Fibroblast of skin of back (primary cell): ENCODE measurements around the gene MCTP2.

ENCODE experiments used
- DNase-seq: peaks from one replicate; pipeline ENCODE4 v3.0.0-alpha.2; 2013

Gene MCTP2

DNA sequence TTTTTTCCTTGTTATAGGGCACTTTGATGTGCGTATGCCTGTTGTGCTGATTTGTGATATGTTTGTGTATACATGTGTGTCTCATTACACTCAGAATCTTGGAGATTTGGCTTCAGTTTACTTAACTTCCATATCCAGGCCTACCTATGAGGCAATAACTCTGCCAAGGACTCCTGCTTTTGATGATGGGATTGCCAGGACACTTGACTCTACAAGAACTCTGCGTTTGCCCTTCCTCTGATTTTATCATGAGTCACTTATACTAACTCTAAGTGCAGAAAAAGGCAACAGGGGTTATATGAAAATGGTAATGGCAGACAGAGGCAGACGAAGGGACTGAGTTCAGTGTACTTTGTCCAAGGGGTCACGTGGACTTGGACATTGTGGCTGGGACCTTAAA lies 33.6 kb downstream of the MCTP2 start:
- no peak for DNase-seq

DNA sequence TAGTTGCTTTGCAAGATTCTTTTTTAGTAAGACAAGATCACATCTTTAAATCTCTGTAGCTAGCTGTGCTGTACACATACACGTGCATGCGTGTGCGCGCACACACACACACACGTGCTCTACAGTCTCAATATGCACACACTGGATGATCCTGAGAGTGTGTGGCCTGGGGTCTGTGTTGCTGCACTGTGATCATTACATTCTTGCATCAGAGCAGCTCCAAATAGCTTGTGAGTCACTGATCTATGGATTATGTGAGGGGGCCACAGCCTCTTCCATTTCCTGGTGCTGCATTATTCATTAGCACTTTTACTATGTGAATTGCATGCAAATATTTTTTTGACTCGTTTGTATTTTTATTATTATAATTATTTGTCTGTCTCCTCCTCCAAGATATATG lies 34.6 kb downstream of the MCTP2 start:
- DNase-seq, result no peak

DNA sequence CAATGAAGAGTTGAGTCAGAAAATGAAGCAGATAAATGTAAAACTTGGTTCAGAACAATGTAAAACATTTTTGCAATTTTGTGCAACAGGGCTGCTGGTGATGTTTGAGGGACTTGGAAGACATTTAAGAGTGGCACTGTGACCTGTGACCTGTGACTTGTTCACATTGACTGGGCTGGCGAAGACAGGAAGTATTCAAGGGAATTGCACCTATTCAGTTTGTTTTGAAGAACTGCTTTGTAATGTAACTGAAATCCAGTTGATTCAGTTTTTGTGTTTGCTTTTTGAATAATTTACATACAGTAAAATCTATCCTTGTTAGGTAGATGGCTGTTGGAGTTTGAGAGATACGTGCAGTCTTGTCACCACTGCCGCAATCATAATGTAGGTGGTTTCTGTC lies 35.4 kb downstream of the MCTP2 start:
- no peak for DNase-seq

DNA sequence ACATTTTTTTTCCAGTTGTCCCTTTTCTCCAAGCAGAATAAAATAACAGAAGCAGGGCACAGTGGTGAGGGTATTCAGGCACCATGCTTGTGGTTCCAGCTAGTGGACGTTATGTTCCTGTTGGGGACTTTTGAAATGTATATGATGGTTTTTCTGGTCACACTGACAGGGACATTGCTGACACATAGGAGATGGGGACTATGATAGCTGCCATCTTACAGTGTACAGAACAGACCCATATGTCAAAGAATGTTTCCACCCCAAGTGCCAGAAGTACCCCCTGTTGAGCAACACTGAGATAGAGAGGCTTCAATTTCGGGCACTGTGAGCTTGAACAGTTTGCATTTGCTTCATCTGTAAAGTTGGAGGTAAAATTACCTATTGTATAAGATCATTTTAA lies 38.6 kb downstream of the MCTP2 start:
- DNase-seq, result no peak

DNA sequence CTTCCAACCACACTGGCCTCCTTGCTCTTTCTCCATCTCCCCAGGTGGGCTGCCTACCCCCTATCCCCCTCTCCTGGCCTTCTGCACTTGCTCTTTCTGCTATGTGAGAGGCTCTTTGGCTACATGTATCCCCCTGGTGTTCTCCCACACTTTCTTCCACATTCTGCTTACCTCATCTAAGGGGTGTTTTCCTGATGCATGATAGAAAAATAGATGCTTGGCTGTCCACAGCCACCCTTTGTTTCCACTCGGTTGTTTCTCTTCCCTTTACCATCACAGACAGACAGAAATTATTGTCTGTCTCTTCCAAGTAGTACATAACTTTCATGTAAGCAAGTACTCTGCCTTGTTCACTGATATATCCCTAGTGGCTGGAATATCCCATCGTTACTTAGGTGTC lies 39.2 kb downstream of the MCTP2 start:
- no peak for DNase-seq

DNA sequence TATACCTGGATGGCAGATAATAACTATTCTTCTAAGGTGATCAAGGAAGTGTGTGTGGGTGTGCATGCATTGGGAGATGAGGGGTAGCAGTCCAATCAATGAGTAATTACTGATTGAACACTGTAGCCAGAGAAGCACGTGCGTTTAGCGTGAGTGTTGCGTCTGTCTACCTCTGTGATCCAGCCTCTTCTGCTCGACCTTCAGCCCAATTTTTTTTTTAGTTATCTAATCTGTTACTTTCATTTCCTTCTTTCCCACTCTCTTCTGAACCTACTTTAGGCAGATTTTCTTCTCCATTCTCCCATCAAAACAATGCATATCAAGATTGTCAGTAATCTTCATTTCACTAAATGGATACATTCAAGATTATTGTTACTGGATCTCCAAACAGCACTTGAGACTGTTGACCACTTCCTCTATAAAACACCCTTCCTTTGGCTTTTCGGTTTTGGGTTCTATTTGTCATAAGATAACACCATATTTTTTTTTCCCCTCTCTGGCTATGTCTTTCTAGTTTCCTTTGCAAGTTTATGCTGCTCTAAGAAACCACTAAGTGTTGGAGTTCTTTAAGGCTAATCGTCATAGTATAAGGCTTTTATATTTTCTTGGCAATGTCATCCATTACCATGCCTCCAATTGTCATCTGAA lies 41.0 kb downstream of the MCTP2 start:
- no peak for DNase-seq

DNA sequence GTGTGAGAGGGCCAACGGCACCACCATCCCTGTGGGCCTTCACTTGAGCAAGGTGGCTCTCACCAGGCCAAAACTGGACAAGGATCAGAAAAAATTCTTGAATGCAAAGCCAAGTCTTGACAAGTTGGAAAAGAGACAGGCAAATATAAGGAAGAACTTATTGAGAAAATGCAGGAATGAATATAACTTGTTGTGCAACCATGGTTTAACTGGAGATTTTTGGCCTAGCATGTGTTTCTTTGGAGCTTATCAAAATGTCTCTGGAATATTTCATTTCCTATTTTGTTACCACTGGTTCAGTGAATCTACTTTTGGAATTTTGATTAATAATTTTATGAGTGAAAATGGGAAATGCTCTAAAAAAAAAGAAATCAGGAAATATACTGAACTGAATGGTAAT lies 42.5 kb downstream of the MCTP2 start:
- no peak for DNase-seq

DNA sequence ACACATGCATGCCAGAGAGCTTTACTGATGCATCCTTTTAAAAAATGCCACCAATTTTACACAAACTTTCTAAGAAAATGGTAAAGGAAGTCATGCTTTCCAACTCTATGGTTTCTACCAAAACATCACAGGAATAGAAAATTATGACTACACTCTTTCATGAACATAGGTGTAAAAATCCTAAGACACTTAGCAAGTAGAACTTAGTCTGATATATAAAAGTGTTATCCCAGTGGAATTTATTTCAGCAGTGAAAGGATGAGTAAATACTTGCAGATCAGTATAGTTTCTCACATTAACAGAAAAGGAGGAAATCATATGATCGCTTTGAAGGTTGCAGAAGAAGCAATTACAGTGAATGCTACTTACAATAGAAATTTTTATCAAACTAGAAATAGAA lies 43.4 kb downstream of the MCTP2 start:
- no peak for DNase-seq

DNA sequence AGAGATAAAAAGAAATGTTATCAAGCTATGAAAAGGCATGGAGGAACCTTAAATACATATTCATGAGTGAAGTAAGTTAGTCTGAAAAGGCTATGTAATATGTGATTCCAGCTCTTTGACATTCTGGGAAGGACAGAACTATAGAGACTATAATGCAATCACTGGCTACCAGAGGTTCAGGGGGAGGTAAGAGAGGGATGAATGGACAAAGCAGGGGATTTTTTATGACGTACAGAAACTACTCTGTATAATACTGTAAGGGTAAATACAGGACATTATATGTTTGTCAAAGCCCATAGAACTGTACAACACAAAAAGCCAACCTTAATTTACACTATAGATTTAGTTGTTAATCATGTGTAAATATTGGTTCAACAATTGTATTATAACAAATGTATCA lies 46.1 kb downstream of the MCTP2 start:
- DNase-seq, result no peak

DNA sequence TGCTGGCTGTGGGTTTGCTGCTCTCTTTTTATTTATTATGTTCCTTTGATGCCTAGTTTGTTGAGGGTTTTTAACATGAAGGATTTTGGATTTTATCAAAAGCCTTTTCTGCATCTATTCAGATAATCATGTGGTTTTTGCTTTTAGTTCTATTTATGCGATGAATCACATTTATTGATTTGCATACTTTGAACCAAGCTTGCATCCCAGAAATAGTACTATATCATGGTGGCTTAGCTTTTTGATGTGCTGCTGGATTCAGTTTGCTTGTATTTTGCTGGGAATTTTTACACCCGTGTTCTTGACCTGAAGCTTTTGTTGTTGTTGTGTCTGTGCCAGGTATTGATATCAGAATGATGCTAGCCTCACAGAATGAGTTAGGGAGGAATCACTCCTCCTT lies 48.4 kb downstream of the MCTP2 start:
- no peak for DNase-seq

DNA sequence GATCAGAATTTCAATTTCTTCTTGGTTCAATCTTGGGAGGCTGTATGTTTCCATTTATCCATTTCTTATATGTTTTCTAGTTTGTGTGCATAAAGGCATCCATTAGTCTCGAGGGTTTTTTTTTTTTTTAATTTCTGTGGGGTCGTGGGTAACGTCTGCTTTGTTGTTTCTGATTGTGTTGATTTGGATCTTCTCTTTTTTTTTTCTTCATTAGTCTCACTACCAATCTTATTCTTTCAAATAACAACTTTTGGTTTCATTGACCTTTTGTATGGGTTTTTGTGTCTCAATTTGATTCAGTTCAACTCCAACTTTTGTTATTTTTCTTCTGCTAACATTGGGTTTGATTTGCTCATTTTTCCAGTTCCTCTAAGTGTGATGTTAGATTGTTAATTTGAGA lies 48.9 kb downstream of the MCTP2 start:
- DNase-seq, result no peak

DNA sequence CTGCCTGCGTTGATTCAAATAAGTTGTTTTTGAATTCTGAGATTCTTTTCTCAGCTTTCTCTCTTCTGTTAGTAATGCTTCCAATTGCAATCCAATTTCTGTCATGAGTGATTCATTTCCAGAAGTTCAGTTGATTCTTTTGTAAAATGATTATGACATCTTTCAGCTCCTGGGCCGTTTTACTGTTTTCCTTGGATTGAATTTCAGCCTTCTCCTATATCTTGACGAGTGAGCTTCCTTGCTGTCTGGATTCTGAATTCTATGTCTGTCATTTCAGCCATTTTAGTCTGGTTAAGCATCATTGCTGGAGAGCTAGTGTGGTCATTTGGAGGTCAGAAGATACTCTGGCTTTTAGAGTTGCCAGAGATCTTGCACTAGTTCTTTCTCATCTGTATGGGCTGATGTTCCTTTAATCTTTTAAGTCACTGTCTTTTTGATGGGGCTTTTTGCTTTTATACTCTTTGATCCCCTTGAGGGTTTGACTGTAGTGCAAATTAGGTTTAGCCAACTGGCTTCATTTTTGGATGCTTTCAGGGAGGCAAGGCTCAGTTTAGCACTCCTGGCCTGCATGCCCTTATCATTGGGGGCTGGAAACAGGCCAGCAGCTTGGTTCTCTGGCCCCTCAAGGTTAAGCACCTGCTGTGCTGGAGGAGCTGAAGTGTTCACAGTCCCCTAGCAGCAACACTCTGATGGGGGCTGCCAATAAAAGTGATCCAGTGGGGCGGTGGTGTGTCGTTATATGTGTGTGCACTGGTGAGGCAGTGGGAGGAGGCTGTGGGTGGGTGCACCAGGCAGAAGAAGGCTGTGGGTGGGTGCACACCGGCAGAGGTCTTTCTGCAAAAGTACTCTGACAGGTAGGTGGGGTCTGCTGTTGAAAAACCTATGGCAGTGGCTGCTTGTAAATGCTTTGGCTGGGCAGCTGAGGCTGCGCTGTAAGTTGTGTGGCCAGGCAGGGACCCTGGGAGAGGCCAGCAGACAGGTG lies 51.2 kb downstream of the MCTP2 start:
- DNase-seq, result no peak

DNA sequence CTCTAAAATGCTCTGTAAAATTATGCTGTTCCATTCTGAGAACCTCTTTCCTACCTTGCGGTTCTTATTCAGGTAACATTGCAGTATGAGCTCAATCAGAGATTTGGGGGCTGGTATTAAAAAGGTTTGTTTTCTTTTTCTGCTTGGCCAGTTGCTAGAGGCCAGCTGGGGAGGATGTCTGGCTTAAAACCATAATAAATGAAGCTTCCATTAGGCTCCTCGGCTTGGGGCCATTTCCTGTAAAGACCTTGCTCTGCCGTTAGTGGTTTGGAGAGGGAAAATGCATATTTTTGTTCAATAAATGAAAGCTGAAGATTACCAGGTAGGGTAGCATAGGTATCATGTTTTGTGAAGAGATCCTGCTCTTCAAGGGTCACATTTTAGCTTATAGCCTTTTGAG lies 55.2 kb downstream of the MCTP2 start:
- no peak for DNase-seq

DNA sequence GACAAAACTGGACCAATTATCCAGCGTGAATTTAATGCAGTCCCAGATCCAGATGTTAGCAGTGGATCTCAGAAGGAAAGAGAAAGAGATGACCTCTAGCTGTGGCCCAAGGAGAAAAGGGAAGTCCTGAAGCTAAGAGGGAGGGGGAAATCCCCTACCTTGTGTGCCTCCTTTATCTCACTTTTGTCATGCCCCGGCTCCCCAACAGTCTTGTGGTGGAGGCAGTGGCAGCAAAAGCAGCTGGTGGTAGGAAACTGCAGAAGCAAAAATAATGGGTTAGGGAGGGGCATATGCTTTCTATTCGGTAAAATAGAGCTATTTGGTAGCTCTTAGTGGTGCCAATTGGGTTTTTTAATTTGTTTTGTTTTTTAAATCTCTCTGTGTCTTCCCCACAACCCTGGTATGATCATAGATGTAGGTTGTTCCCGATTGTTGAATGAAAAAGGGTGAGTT lies 56.5 kb downstream of the MCTP2 start:
- DNase-seq, result no peak

DNA sequence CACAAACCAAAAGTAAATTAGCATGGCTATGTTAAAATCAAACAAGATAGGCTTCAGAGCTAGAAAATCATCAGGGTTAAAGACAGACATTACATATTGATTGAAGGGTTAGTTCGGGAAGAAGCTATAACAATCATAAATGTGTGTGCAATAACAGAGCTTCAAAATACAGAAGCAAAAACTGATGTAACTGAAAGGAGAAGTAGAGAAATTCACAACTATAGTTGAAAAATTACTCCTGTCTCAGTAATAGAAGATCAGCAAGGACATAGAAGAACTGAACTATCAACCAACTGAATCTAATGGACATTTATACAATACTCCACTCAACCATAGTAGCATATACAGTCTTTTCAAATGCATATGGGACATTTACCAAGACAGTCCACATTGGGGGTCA lies 59.4 kb downstream of the MCTP2 start:
- no peak for DNase-seq

DNA sequence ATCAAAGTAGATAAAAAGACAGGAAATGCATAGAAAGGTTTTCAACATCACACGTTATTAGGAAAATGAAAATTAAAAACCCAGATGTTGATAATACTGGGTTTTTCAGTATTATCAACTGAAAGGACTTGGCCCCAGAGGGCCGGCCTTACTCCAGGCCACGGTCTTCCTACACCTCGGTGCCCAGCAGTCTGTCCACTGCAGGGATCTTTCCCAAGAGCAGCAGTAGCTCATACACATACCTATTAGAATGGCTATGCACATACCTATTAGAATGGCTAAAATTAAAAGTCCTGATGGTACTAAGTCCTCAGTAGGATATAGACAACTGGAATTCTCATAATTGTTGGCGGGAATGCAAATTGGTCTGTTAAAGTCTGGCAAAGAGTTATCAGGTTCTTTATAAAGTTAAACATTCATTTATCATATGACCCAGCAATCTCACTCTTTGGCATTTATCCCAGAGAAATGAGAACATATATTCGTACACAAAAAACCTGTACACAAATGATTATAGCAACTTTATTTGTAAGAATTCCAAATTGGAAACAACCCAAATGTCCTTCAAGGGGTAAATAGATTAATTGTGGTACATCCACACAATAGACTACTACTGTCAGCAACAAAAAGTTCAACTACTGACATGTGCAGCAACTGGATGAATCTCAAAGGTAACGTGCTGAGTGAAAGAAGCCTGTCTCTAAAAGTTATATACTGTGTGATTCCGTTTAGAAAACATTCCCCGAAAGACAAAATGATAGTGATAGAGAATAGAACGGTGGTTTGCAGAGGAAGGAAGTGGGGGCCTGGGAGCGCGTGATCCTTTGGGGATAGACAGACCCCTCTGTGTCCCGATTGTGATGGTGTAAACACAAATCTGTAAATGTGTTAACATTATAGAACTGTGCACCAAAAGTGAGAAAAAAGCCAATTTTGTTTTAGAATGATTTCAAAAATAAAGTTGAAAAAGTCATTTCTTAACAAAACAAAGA lies 62.3 kb downstream of the MCTP2 start:
- DNase-seq, result no peak

DNA sequence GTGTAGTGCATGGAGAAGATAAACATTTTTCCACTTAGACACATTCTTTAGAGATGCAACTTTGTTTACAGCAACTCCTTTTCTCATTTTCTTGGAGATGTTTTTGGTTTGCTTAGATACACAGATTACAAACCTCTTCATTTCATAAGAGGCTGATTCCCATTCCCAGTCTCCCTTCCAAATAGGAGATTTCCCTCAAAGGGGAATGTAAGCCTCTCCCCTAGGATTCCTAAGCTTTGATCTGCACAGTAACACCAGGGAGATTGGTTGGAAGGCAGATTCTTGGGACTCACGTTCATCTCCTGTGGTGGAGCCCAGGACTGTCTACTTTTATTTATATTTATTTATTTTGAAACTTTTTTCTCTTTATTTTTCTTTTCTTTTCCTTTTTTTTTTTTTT lies 63.2 kb downstream of the MCTP2 start:
- no peak for DNase-seq

DNA sequence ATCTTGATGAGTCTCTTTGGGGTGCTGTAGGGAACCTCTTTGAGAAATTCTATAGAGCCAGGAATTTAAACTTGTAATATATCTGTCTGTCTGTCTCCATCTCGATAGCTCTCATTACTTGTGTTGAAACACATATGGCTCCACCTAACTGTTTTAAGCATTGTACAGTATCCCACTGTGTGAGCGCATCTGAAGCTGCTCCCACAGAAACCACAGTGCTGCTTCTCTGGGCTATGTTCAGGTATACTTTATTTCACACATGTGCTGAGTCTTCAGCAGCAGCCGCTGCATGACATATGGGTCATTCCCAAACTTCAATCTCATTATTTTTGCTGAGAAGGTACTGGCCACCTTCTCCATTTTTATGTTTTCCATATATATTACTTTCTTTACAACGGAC lies 63.9 kb downstream of the MCTP2 start:
- no peak for DNase-seq

DNA sequence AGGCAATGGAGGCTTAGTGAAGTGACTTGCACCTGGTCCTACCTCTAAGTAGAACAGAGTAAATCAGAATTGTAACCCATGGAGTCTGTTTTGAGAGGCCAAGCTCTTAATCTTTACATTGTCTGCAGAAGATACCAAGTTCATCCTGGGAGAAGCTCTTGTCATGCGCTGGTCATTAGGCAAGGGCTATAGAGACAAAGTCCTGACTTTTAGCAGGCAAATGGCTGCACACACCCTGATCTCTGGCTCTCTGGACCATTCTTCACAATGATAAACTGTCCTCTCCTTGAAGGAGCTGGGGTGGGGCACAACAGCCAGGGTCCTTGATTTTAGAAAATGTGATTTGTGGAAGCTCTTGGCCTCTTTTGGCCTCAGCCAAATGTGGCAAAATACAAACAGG lies 65.4 kb downstream of the MCTP2 start:
- DNase-seq, result no peak

DNA sequence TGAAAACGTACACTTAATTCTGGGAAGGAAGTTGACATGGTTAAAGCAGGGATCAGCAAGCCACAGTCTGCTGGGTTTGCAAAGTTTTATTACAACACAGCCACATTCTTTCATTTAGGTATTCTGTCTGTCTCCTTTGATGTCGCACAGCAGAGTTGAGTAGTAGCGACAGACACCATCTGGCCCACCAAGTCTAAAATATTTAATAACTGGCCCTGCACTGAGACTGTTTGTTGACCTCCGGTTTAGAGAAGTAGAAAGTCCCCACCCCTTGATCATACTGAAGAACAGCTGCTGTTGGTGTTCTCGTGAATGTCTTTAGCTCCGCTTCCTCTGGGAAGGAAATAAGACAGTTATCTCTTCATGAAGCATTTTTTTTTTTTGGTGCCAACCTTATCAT lies 66.2 kb downstream of the MCTP2 start:
- DNase-seq, result no peak

DNA sequence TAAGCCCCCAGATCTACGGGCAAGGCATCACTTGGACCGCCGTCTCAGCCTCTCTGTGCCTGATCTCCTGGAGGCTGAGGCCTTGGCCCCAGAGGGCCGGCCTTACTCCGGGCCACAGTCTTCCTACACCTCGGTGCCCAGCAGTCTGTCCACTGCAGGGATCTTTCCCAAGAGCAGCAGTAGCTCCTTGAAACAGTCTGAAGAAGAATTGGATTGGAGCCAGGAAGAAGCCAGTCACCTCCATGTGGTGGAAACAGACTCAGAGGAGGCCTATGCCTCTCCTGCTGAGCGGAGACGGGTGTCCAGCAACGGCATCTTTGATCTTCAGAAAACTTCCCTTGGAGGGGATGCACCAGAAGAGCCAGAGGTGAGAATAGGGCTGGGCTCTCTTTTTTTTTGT lies 67.0 kb downstream of the MCTP2 start:
- DNase-seq, result no peak

DNA sequence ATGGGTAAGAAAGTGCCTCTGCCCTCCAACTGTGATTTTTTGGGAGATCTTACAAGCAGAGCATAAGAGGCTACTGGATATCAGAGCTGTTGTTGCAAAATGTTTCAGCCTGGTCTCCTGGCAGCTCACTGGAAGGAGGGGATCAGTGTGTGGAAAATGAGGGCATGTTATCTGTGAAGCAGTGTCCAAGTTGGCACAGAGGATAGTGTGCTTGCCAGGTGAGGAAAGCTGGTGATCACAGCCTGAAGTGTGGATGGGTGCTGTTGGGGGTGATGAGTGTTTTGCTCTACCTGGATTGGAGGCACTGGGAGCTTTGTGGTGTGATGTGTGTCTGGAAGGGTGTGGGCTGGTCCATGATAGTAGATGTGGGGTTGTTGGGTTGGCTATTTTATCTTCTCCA lies 69.3 kb downstream of the MCTP2 start:
- no peak for DNase-seq

DNA sequence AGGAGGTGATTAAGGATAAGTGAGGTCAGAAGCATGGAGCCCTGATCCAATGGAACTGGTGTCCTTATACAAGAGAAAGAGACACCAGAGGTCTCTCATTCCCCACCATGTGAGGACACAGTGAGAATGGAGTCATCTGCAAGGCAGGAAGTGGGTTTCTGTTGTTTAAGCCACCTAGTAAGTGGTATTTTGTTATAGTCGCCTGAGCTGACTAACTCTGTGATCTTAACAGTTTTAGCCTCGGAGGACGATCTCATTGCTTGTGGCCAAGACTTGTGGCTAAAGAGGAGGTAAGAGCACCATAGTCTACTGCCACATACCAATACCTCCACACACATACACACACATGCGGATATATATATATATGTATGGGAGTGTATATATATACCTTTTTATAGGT lies 73.8 kb downstream of the MCTP2 start:
- no peak for DNase-seq
